ENCODE measurements around the gene DNAI2. TPM values are rescaled to one million over a fixed set of nuclear protein-coding genes. Genes with fewer than 3 reads are reported as not detected.
A peak's percentile ranks its signal among the peaks of the same experiment; 100 is the strongest.

Gene DNAI2
- total and polyA plus RNA-seq, 3 donors from 2014 or later, result 19.6 to 80.5 (median 26.9) TPM

GRCh38 chr17:74354561-74354960, 80.5 kb downstream of the DNAI2 start:
- WGBS, 2 donors, result 88 to 89% methylated on average over 9 to 10 of the region's 10 CpGs
- no peaks in the 10 kb centered on the region for H3K27me3 ChIP-seq
- TF ChIP-seq CTCF (IDR thresholded peaks at IDR 0.05), result no peak
- TF ChIP-seq POLR2A (IDR thresholded peaks at IDR 0.05), result no peak

GRCh38 chr17:74355065-74355464, 81.0 kb downstream of the DNAI2 start:
- 91% methylated on average over 8 of the region's 8 CpGs; no CpG with 5 or more reads in 1 of the 2 donors for WGBS, 2 donors
- Histone ChIP-seq H3K9me3 (no peaks in the 10 kb centered on the region), H3K27me3 (no peaks in the 10 kb centered on the region), H3K36me3 (ENCODE audit: low read depth, missing control alignments) (no peaks in the 10 kb centered on the region), H3K4me1 (no peaks in the 10 kb centered on the region), H3K4me3 (no peak overlapping the region), H3K27ac (no peak overlapping the region)
- intact Hi-C loops (cut with DNase I; ENCODE audit: low total_unique reads), result no loop called here
- no peak for TF ChIP-seq CTCF (IDR thresholded peaks at IDR 0.05)
- no peak for TF ChIP-seq POLR2A (IDR thresholded peaks at IDR 0.05)
- no peak for DNase-seq

More at GRCh38 chr17:74354561-74354960, 80.5 kb downstream of the DNAI2 start:
- Histone ChIP-seq H3K9me3 (no peaks in the 10 kb centered on the region), H3K27ac (no peak overlapping the region), H3K36me3 (ENCODE audit: low read depth, missing control alignments) (no peaks in the 10 kb centered on the region), H3K4me1 (no peaks in the 10 kb centered on the region), H3K4me3 (no peak overlapping the region)
- no peak for DNase-seq
- intact Hi-C loops (cut with DNase I; ENCODE audit: low total_unique reads), result no loop called here

GRCh38 chr17:74356646-74357465, 82.8 kb downstream of the DNAI2 start:
- Histone ChIP-seq H3K4me3 (peak overlapping the region; percentile 30 to 39), H3K4me1 (no peaks in the 10 kb centered on the region), H3K36me3 (ENCODE audit: low read depth, missing control alignments) (no peaks in the 10 kb centered on the region), H3K27me3 (no peaks in the 10 kb centered on the region), H3K9me3 (no peaks in the 10 kb centered on the region), H3K27ac (no peak overlapping the region)
- intact Hi-C loops (cut with DNase I; ENCODE audit: low total_unique reads), result no loop called here
- WGBS, 2 donors, result 0 to 4% methylated on average over 24 to 86 of the region's 105 CpGs
- DNase-seq, result peak; percentile 51
- TF ChIP-seq CTCF (IDR thresholded peaks at IDR 0.05) (no peak), POLR2A (IDR thresholded peaks at IDR 0.05) (no peak)

GRCh38 chr17:74357466-74357809, 83.4 kb downstream of the DNAI2 start:
- Histone ChIP-seq H3K36me3 (ENCODE audit: low read depth, missing control alignments) (no peaks in the 10 kb centered on the region), H3K27ac (no peak overlapping the region), H3K9me3 (no peaks in the 10 kb centered on the region), H3K4me1 (no peaks in the 10 kb centered on the region), H3K4me3 (peak overlapping the region; percentile 30 to 39), H3K27me3 (no peaks in the 10 kb centered on the region)
- peak; percentile 16 for DNase-seq
- intact Hi-C loops (cut with DNase I; ENCODE audit: low total_unique reads), result no loop called here
- 19 to 27% methylated on average over 8 to 20 of the region's 32 CpGs for whole genome bisulfite sequencing, 2 donors
- no peak for TF ChIP-seq CTCF (IDR thresholded peaks at IDR 0.05)
- TF ChIP-seq POLR2A (IDR thresholded peaks at IDR 0.05), result no peak

- TF ChIP-seq CTCF (IDR thresholded peaks at IDR 0.05) (no peak), POLR2A (IDR thresholded peaks at IDR 0.05) (no peak)
- Histone ChIP-seq H3K4me1 (no peaks in the 10 kb centered on the region), H3K27me3 (no peaks in the 10 kb centered on the region), H3K27ac (no peak overlapping the region), H3K9me3 (no peaks in the 10 kb centered on the region), H3K4me3 (no peak overlapping the region), H3K36me3 (ENCODE audit: low read depth, missing control alignments) (no peaks in the 10 kb centered on the region)
- no peak for DNase-seq
- 85 to 86% methylated on average over 9 of the region's 9 CpGs for WGBS, 2 donors
- intact Hi-C loops (cut with DNase I; ENCODE audit: low total_unique reads), result no loop called here
These were observed 84.7 kb downstream of the DNAI2 start for GRCh38 chr17:74358697-74359096.

Data from testis (tissue), 3 donors.